Chondrocyte (in vitro differentiated cells): Measurements from ENCODE around the gene PRMT3. TPM values are rescaled to one million over a fixed set of nuclear protein-coding genes. Genes with fewer than 3 reads are reported as not detected.

Source experiments
- DNase-seq: peaks from one replicate; pipeline ENCODE4 v3.0.0; 2021; ENCODE audit warnings: mixed read lengths, low spot score
- H3K27ac Mint-ChIP-seq: one replicate; pipeline ENCODE4 v1.8.0; 2021; ENCODE audit warnings: mild to moderate bottlenecking, moderate library complexity, mixed read lengths; ENCODE audit not compliant: unreplicated experiment
- H3K27me3 Mint-ChIP-seq: 2 replicates; pipeline ENCODE4 v1.8.0; 2021; ENCODE audit warnings: low read depth, mixed read lengths
- H3K36me3 Mint-ChIP-seq: 2 replicates; pipeline ENCODE4 v1.8.0; 2021; ENCODE audit warnings: low read depth, mixed read lengths
- H3K4me1 Mint-ChIP-seq: 2 replicates; pipeline ENCODE4 v1.8.0; 2021; ENCODE audit warnings: low read depth, mild to moderate bottlenecking, mixed read lengths
- H3K4me3 Mint-ChIP-seq: one replicate; pipeline ENCODE4 v1.8.0; 2021; ENCODE audit warnings: mild to moderate bottlenecking, moderate library complexity, mixed read lengths; ENCODE audit not compliant: unreplicated experiment
- H3K9me3 Mint-ChIP-seq: 2 replicates; pipeline ENCODE4 v1.8.0; 2021; ENCODE audit warnings: low read depth, mixed read lengths
- CTCF ChIP-seq: fragments of 200-600 bp; sonication (generic); IDR thresholded peaks from 2 replicates; pipeline ENCODE4 v1.5.0; 2021; ENCODE audit warnings: antibody characterized with exemption, mild to moderate bottlenecking, moderate library complexity
- total RNA-seq: library from RNA; stranded (reverse); gene quantifications from 3 replicates; pipeline ENCODE4 v1.2.1, GENCODE V29; 2021

Gene PRMT3
- total RNA-seq, 1 donor from 2014 or later, result 10.6 TPM

GRCh38 chr11:20417771-20418170 is 30.3 kb downstream of the PRMT3 start:
- Mint-ChIP-seq H3K27ac (no peak overlapping the region), H3K36me3 (peaks cover 15% of the 10 kb centered on the region), H3K27me3 (no peaks in the 10 kb centered on the region), H3K9me3 (no peaks in the 10 kb centered on the region), H3K4me3 (no peak overlapping the region), H3K4me1 (no peaks in the 10 kb centered on the region)
- no peak for TF ChIP-seq CTCF
- no peak for DNase-seq

GRCh38 chr11:20421946-20422345 is 34.4 kb downstream of the PRMT3 start:
- DNase-seq, result no peak
- no peak for TF ChIP-seq CTCF
- H3K4me1 Mint-ChIP-seq, result no peaks in the 10 kb centered on the region
- no peak overlapping the region for H3K27ac Mint-ChIP-seq
- no peaks in the 10 kb centered on the region for H3K27me3 Mint-ChIP-seq
- H3K9me3 Mint-ChIP-seq, result no peaks in the 10 kb centered on the region
- no peak overlapping the region for H3K4me3 Mint-ChIP-seq
- H3K36me3 Mint-ChIP-seq, result peaks cover 11% of the 10 kb centered on the region

GRCh38 chr11:20429216-20429615 is 41.7 kb downstream of the PRMT3 start:
- Mint-ChIP-seq H3K4me1 (no peaks in the 10 kb centered on the region), H3K4me3 (no peak overlapping the region), H3K27ac (no peak overlapping the region), H3K36me3 (peaks cover 7% of the 10 kb centered on the region), H3K27me3 (no peaks in the 10 kb centered on the region), H3K9me3 (no peaks in the 10 kb centered on the region)
- no peak for DNase-seq
- TF ChIP-seq CTCF, result no peak

- H3K27me3 Mint-ChIP-seq, result no peaks in the 10 kb centered on the region
- no peak for TF ChIP-seq CTCF
- H3K36me3 Mint-ChIP-seq, result peaks cover 6% of the 10 kb centered on the region
- DNase-seq, result no peak
- no peaks in the 10 kb centered on the region for H3K9me3 Mint-ChIP-seq
- H3K4me1 Mint-ChIP-seq, result no peaks in the 10 kb centered on the region
- no peak overlapping the region for H3K27ac Mint-ChIP-seq
- H3K4me3 Mint-ChIP-seq, result no peak overlapping the region
These were observed 51.1 kb downstream of the PRMT3 start for GRCh38 chr11:20438637-20439036.

- Mint-ChIP-seq H3K27me3 (no peaks in the 10 kb centered on the region), H3K4me1 (no peaks in the 10 kb centered on the region), H3K27ac (no peak overlapping the region), H3K4me3 (no peak overlapping the region), H3K36me3 (no peaks in the 10 kb centered on the region), H3K9me3 (no peaks in the 10 kb centered on the region)
- peak; percentile 74 for TF ChIP-seq CTCF
- DNase-seq, result no peak
These were observed 56.1 kb downstream of the PRMT3 start for GRCh38 chr11:20443596-20443995.
